ENCODE results near the gene CARMIL1.
"Not testable (repeated sequence)": the region's sequence is repeated elsewhere in the genome, so short reads cannot be mapped to it uniquely, and the experiment has no call there.

Gene CARMIL1

GRCh38 chr6:25277857-25278256, 1.3 kb upstream of the CARMIL1 start:
- DNase-seq = no peak

- no peak for DNase-seq
Measured at GRCh38 chr6:25278261-25278913, 787 bp upstream of the CARMIL1 start.

GRCh38 chr6:25279748-25280343, 672 bp downstream of the CARMIL1 start:
- no peak for DNase-seq

- DNase-seq = no peak
Measured at GRCh38 chr6:25280344-25281074, 1.3 kb downstream of the CARMIL1 start.

- DNase-seq = no peak
Measured at GRCh38 chr6:25286891-25287290, 7.7 kb downstream of the CARMIL1 start.

- DNase-seq = no peak
Measured at GRCh38 chr6:25287941-25288340, 8.8 kb downstream of the CARMIL1 start.

GRCh38 chr6:25288518-25288917, 9.3 kb downstream of the CARMIL1 start:
- DNase-seq = no peak

- no peak for DNase-seq
Measured at GRCh38 chr6:25290306-25291060, 11.3 kb downstream of the CARMIL1 start.

- DNase-seq = no peak
Measured at GRCh38 chr6:25292384-25292783, 13.2 kb downstream of the CARMIL1 start.

GRCh38 chr6:25295651-25296050, 16.5 kb downstream of the CARMIL1 start:
- DNase-seq = no peak

- DNase-seq = no peak
Measured at GRCh38 chr6:25296217-25296905, 17.2 kb downstream of the CARMIL1 start.

- DNase-seq = no peak
Measured at GRCh38 chr6:25297039-25297441, 17.9 kb downstream of the CARMIL1 start.

- DNase-seq = no peak
Measured at GRCh38 chr6:25297823-25298522, 18.8 kb downstream of the CARMIL1 start.

- DNase-seq = not testable (repeated sequence)
Measured at GRCh38 chr6:25298523-25298865, 19.3 kb downstream of the CARMIL1 start.

GRCh38 chr6:25301362-25301761, 22.2 kb downstream of the CARMIL1 start:
- DNase-seq = no peak

GRCh38 chr6:25302151-25302550, 23.0 kb downstream of the CARMIL1 start:
- DNase-seq = no peak

- no peak for DNase-seq
Measured at GRCh38 chr6:25302677-25303128, 23.5 kb downstream of the CARMIL1 start.

- DNase-seq = no peak
Measured at GRCh38 chr6:25303254-25303653, 24.1 kb downstream of the CARMIL1 start.

- no peak for DNase-seq
Measured at GRCh38 chr6:25306379-25306778, 27.2 kb downstream of the CARMIL1 start.

GRCh38 chr6:25307805-25308494, 28.8 kb downstream of the CARMIL1 start:
- no peak for DNase-seq

GRCh38 chr6:25309886-25310285, 30.7 kb downstream of the CARMIL1 start:
- no peak for DNase-seq

All from NCI-H2171 (cell line).